Measurements from ENCODE around the gene KAZN.
A peak's percentile ranks its signal among the peaks of the same experiment; 100 is the strongest.

Gene KAZN

DNA sequence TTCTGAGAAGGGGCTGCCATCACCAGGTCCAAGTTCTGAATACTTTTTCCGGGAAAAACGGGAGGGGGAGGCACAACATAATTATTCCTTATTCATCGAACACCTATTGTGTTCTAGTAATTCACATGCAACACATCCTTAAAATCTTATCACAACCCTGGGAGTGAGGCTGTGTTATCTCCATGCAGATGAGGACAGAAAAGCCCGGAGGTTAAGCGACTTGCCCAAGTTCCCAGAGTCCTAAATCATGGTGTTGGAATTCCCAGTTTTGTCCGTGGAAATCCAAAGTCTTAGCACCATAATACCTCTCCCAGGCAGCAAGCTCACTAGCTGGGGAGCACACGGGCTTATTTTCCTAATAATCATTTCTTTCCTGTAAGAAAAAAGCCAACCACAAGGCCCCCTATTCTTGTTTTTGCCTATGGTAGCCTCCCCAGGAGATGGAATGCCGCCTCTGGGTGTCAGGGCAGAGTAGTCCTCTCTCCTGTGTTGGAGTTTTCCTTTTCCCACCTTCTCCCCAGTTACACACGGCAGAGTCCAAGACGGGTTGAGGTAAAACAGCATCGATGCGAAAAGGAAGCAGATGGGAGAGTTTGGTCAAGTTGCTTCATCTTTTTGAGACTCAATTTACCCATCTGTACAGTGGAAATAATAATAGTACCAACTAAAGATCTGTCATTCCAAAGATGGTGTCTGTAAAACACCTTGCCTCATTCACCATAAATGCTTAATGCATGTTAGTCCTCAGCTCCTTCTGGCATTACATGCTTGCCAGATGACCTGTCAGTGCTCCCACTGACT lies 327.1 kb downstream of the KAZN start:
- no peak for DNase-seq

DNA sequence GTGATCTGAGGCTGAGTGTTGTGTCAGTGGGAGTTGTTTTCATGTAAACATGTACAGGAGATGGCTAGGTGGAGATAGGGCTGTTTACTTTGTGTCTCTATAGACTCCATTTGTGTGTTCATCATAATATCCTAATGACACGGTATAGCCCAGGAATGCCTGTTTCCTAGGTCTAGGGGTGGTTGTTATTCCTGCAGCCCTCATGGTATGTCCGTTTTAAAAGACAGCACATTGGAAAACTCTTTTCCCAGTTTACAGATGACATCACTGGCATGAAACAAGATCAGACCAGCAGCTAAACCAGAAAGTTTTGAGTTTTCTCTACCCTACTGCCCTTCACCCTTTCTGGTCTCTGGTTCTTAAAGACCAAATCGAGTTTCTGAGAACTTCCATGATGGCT lies 327.7 kb downstream of the KAZN start:
- DNase-seq = no peak

DNA sequence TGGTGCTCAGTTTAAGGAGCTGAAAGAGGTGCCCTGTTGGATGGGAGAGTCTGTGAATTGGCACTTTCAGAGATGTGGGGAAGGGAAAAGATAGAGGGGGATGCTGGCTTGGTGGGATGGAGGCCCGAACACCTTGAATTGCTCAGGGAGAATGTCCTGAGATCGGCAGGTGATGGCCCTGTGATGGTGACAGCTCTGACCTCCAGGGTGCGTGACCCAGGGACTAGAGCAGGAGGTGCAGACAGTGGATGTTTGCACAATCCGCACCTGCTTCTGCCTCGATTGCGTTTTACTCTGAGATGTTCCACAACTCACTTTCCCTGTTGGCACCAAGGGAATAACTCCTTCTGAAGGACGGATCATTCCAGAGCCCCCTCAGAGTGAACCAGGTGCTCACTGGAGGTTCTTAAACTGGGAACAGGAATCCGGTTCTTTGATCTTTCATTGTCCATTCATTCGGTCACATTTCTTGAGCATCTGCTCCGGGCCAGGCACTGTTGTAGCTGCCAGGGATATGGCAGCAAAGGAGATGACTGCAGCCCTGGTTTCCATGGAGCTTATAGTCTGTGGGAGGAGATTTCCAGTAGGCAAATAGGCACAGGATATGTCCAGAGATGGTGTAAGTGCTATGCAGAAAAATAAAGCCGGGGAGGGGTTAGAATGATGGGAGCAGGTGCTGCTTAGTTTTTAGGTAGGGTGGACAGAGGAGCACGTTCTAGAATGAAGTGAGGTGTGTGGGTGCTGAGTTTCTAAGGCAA lies 328.5 kb downstream of the KAZN start:
- DNase-seq = no peak

DNA sequence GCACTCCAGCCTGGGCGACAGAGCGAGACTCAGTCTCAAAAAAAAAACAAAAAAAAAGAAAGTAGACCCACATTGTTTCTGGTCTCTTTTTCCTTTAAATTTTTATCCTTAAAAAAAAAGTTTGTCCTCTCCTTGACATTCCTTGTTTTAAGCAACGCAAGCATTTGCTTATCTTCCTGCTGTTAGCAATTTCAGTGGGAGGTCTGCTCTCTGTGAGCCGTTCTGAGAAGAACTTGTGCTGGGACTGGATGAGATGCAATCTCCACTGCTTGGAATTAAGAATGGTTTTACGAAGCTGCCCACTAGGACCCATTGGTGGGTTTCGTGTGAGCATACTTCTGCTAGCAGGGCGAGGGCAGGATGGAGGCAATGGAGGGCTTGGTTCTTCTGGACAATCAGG lies 329.9 kb downstream of the KAZN start:
- DNase-seq = no peak

DNA sequence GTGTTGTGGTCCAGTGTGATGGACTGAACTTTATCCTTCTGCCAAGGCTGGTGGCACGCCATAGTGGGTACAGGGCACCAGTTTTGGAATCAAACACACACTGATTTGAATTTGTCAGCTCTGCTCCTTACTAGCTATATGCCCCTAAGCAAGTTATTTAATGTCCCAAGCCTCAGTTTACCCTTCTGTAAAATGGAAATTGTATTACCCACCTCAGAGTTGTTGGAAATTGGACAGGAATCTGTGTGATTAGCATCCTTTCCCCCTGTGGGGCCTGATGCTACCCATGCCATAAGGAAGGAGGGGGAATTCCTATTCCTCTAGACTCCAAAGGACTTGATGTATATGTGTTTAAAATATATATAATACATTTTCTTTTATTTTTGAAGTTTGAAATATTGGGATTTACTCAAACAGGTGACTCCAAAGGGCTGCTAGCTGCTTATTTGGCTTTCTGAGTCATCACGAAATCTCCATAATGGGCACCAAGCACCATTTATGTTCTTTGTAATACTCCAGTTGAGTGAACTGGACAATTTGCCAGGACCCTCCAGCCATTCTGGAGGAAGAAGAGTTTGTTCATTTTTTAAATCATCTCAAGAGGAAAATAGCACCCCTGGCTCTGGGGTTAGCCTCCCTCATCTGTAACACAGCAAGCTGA lies 330.5 kb downstream of the KAZN start:
- DNase-seq = no peak

DNA sequence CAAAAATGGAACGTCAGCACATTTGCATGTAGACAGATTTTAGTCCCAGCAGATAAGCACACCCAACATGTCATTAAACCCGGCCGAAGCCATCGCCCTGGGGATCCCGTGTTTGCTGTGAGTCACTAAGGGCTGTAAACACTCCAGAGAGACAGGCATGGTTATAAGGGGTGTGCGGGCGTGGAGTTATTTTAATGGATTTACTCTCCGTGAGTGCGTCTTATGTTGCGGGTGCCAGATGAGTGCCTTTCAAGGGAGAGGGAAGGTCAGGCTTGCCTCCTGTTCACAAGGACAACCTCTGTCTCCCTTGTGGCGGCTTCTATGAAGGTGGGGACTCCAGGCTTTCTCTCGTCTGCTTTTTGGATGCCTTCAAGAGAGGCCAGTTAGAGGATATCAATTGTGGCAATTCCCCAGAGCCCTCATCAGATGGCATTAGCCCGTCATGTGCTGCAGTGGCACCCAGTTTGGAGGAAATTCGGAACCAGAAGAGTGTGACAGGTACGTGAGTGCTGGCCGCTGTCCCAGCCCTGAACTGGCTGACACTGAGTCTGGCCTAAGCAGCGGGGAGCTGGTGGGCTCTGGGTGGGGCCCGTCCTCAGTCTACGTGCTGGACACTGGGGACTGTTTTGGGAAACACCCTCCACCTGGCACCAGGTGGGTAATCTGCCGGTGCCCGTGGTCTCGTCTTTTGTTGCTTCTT lies 331.2 kb downstream of the KAZN start:
- DNase-seq = peak; percentile 60

DNA sequence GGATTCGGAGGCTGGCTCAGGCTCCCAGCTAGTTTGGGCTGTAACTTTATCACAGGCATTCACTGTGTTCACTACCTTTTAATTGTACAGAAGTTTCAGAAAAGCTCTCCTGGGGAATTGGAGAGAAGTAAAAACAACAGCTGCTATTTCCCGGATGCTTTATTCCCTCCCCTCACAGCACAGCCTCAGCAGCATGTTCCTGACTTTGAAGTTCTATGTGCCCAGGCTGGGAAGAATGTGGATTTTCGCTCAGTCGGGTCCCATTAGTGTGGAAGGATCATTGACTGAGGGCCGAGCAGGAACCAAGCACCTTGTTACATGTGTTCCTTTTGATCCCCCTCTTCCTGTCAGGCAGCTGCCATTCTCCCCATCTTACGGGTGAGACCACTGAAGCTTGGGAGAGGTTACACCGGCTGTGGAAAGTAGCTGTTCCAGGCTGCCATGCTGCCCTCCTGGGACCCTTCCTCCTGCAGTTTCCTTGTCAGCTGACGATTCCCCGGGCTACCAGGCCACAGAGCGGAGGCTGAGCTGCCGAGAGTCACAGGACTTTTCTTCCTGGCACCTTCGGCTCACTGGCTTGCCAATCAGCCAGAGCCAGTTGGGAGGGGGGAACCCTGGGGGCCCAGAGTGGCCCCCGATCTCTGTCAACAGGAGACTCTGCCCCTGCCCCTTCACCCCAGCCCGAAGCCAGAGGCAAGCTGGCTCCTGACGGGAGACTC lies 331.9 kb downstream of the KAZN start:
- no peak for DNase-seq

DNA sequence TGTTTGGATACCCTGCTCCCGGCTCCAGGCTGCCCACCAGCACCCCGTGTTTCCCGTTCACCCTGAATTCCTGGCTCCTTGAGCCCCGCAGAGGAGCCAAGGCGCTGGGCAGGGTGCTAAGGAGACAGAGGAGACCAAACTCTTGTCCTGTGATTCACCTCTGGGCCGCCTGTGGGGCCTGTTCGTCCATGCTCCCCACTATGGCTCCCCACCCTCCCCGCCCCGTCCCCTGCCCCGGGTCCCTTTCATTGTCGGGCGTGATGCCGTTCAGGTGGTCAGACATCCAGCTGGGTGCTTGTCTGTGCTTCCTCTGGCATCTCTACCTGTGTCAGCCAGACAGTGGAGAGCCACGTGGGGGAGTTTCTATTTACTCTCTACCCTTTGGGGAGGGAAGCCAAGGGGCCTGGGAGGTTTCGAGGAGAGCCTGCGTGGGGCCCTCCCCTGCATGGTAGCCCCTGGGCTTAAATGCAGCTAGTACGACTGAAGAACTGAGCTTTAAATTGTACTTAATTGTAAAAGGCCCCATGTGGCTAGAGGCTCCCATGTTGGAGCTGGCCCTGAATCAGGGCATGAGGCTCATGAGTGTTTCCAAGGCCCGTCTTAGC lies 333.7 kb downstream of the KAZN start:
- no peak for DNase-seq

DNA sequence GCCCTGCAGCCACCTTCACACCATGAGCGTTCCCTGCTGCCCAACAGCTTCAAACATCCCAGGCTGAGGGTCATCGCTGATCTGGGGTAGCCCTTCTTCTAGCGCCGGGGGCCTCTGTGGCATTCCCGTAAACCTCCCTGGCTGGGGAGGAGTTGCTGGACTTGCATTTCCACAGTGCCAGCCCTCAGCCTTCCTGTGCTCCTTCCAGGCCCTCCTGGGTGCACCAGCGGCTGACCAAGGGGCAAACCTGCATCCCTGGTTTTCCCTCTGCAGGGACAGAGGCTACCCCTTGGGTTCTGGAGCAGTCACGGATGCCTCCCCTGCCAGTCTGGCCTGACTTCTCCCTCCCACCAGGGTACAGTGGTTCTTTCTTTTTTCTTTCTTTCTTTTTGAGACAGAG lies 336.4 kb downstream of the KAZN start:
- no peak for DNase-seq

DNA sequence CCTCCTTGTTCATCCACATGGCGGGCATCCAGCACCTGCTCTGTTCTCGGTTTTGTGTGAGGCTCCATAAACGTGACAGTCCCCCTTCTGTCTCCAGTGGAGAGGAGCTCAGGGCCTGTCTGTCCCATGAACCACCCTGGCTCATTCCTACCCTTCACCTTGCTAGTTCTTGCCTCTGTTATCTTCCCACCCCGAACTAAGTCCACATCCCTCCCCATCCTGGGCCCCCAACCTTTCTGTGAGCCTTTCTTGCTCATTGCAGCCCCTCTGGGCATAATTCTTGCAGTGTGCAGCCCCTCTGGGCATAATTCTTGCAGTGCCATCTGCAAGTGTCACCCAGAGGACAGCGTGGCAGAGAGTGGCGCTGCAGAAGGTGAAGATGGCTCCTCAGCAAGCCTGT lies 338.3 kb downstream of the KAZN start:
- no peak for DNase-seq

DNA sequence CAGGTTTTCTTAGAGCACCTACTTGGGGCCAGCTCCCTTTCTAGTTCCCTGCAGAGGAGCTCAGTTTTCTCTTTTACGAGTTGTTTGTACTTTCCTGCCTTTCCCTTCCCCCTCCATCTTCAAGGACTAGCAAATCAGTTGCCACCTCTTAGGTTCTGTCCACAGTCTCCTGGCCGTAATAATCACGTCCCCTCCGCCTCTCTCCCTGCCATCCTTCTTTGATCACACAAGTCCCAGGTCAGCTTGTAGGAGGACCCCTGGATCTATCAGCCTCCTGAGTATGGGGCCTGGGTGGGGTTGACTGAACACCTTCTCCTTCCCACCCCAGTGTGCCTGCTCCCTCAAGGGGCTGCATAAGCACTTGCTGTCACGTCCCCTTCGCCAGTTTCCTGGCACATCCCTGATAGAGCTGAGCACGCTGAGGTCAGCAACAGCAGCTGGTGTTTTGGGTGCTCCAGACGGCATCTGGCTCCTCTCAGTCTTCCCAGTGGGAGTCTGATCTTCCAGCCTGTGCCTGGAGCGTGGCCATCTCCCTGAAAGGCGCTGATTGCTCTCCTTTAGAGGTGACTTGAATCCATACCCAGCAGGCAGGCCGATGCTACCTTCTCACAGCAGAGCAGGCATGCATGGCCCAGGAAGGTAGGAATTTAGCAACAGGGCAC lies 338.9 kb downstream of the KAZN start:
- no peak for DNase-seq

DNA sequence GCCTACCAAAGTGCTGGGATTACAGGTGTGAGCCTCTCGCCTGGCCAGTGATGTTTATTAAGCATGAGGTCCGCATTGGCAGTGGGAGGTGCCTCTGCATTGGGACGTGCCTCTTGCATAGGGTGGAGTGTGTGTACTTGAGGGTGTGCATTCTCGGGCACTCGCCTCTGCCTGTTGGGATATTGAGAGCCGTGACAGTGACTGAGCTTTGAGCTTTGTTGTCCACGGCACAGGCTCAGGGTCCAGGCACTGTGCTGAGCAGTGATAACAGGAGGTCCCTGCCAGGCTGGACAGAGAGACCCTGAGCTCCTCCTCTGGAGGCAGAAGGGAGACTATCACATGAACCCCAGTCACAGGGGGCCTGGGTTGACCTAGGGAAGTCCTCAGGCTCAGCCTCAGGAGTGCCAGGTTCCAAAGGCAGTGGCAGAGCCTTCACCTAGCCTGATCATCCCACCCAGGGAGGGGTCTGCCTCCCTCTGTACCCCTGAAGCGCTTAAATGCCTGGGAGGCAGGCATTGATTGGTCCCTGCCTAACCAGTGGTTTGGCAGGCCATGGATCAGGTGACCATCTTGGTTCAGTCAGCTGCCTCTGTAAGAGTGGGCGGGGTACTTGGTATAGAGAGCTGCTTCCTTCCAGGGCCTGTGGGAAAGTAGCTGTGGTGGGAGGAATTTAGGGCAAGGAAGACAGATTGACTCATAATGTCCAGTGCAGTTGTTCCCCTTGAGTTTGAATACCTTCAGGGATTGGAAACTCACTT lies 341.2 kb downstream of the KAZN start:
- no peak for DNase-seq

DNA sequence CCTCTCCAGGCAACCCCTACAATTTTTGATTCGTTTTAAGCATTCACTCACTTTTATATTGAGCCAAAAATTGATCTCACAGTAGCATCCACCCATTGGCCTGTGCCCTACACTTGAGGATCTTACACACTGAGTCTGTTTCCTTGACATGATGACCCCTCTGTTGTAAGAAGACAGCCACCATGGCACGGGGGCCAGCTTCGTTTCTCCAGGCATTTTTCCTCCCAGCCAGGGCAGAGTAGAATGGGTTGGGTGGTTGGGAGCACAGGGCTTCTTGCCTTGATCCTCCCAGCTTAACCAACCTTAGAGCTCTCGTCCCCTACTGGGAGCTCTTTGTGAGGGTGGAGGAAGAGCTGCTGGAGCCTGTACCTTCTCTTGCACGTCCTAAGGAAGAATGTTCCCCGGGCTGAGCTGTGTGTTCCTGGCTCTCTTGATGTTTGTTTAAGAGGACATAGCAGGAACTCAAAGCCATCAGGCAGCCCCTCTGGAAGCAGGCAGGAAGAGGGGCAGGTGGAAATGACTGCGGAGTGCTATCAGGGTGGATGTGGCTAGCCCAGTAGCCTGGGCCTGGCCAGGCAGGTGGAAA lies 341.9 kb downstream of the KAZN start:
- DNase-seq = no peak

DNA sequence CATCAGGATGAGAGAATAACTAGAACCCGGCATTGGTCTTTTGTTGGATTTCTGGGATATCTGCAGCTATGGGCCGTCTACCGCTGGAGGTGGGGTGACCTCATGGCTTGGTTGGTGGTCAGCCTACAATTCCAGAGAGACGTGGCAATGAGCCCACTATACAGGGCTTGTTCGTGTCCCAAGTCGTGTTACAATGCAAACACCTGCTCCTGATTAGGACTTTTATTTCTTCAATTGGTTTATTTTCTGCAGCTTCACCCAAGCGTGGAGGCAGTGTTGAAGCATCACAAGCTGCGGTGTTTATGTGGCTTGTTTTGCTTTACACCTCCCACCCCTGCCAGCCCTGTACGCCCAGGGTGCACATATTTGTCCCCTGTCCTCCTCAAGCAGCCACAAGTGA lies 343.4 kb downstream of the KAZN start:
- peak; percentile 42 for DNase-seq

DNA sequence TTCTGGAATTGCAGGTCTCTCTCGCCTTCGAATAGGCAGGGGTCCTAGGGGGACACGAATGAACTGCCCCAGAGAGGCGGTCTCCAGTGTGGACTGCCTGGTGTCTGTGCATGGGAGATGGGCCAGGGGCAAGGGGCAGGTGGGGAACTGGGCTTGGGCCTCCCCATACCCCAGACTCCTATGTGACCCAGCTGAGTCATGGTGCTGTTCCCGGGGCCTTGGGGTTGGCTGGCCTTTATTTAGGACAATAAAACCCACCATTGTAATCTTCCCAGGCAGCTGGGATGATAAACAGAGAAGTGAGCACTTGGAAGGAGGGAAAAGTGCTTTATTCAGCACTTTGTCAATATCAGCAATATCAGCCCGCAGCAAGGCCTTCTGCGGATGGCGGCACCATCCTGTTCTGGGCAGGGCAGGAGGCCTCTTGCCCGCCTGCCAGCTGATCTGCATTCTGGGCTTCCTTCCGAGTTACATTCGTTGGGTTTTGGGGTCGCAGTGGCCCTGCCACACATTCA lies 346.0 kb downstream of the KAZN start:
- DNase-seq = no peak

DNA sequence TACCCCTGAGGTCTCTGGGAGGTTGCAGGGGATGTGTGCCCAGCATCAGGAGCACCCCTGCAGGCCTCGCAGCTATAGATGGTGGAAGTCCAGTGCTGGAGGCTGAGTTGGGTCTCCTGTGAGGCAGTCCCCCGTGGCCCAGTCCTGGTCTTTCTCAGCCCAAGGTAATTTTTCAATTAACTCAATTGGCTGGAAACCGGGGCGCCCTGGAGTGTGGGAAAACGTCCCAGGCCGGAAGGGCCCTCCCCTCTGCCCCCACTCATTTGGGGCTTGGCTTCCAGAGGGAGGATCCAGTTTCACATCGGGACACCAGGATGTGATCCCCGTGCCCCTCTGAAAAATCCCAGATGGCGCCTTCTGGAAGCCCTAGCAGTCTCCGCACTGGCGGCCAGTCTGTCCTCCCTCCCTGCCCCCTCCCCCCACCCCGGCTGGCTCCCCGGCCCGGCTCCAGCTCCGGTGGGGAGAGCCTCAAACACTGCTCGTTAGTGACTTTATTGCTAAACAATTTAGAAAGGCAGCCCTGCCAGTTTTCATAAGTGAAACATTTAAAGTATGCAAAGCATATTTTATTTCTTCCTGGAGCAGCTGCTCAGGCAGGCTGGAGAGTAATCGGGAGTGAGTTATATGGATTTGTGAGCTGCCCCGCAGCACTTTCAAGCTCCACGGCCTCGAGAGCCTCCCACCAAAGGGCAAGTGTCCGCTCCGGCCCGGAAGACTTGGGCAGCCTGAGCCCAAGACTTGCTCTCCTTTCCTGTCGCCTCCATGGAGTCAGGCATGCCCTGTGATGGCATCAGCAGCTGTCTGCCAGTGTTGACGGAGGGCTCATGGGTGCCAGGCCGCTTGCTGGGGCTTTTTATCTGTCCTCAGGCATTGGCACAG lies 346.9 kb downstream of the KAZN start:
- no peak for DNase-seq

DNA sequence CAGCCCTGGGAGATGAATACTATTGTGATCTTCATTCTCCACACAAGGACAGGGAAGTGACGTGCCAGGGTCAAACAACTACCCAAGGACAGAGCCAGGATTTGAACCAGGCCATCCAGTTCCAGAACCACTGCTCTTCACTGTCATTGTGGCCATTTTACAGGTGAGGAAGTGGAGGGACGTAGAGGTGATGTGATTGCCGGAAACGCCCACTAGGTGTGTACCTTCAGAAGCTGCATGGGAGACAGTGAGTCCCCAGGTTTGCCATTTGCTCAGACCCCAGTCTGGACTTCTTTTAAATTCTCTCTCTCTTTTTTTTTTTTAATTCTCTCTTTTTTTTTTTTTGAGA lies 347.5 kb downstream of the KAZN start:
- no peak for DNase-seq

DNA sequence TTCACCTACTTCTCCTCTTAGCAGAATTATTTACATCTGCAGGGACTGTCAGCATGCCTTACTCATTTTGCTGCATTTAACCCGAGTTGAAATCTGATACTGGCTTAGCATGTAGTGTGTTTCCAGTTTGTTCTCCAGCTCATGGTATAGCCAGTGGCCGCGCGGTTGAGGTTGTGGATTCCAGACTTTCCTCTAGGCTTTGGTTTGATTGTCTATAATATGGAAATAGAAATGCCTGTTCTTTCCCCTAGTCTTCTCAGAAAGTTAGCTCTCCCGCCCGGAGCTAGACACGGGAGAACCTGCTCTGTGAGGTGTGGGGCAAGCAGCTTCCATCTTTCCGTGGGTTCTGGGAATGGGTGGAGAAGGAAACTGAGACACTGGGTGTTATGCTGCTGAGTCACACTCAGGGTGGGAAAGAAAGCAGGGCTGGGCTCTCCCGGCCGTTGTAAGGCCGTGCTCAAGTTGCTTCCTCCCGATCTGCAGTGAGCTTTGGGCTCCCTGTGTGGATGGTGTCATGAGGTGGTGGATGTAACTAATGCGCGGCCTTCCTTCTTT lies 348.3 kb downstream of the KAZN start:
- no peak for DNase-seq

DNA sequence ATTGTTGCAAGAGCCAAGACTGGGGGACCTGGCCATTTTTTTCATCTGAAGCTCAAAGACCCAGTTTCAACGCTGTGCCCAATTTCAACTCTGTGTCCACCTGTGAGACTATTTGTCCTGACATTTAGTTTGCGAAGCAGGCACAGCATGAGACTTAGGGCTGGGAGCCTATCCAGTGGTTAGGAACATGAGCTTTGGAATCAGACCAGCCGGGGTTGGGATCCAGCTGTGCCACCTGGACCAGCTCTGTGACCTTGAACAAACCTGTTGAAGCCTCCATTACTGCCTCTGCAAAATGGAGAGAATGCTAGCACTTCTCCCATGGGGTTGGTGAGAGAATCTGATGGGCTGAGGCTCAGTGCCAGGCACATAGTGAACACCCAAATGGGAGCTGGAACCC lies 348.9 kb downstream of the KAZN start:
- DNase-seq = no peak

Data from NCI-H1105 (cell line).